Measurements from ENCODE around the gene CATSPER1.

The CATSPER1 gene

DNA sequence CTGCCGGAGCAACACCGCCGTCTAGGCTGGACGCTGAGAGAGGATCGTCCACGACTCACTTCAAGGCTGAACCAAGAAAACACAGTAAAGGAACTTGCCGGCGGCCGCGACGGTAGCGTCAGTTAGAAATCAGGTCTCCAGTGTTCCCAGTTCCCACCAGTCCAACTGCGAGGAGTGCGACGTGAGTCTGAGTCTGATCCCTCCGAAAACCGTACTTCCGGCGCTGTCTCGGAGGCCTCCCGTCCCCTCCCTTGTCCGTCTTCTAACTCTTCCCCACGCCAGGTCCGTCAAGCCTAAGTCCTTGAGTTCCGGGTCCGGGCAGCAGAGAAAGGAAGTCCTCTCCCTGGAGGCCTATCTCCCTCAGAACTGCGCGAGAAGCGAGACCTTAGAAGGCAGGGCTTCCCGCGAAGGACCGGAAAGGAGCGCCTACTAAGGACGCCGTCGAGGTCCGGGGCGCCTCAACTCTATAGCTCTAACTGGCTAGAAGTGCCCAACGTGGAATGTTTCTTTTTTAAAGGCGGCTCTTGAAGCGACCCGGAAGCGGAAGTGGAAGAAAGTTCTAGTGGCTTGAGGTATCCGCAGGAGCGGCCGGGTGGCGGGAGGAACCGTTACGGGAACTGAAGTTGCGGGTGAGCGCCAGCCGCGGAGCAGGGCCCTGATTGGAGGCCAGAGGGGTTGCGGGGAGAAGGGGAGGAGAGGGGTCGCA, 24.2 kb downstream of the CATSPER1 start, which contains the start of the genes BANF1 and EIF1AD:
Gene BANF1 (plus strand): TSS at position 562 of the 706 bp plus-strand sequence. CDS start 748 bp downstream, outside the sequence.
Gene EIF1AD (minus strand): TSS at position 216 of the 706 bp plus-strand sequence. CDS start 1,768 bp downstream, outside the sequence.
- peaks cover 24% of the 10 kb centered on the region for H3K4me1 Mint-ChIP-seq
- TF ChIP-seq, protein P1, sequence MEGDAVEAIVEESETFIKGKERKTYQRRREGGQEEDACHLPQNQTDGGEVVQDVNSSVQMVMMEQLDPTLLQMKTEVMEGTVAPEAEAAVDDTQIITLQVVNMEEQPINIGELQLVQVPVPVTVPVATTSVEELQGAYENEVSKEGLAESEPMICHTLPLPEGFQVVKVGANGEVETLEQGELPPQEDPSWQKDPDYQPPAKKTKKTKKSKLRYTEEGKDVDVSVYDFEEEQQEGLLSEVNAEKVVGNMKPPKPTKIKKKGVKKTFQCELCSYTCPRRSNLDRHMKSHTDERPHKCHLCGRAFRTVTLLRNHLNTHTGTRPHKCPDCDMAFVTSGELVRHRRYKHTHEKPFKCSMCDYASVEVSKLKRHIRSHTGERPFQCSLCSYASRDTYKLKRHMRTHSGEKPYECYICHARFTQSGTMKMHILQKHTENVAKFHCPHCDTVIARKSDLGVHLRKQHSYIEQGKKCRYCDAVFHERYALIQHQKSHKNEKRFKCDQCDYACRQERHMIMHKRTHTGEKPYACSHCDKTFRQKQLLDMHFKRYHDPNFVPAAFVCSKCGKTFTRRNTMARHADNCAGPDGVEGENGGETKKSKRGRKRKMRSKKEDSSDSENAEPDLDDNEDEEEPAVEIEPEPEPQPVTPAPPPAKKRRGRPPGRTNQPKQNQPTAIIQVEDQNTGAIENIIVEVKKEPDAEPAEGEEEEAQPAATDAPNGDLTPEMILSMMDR (IDR thresholded peaks at IDR 0.05) = no peak
- H3K9me3 Mint-ChIP-seq = no peaks in the 10 kb centered on the region

DNA sequence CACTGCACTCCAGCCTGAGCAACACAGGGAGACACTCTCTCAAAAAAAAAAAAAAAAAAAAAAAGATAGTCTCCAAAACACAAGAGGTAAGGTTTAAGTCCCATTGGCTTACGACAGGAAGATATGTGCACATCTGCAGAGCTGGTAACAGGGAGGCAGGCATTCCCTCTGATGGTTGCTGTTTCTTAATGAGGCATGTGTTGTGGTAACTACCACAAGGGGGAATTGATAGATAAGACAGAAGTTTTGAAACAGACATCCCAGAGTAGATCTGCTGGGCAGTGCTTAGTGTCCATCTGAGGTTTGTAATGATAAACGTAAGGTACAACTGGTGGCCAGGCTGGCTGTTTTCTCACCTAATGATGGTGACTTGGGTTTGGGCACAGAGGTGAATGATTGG, 29.0 kb downstream of the CATSPER1 start:
- TF ChIP-seq, protein P1 (IDR thresholded peaks at IDR 0.05) = no peak
- H3K36me3 Mint-ChIP-seq (ENCODE audit: low read depth) = peaks cover 41% of the 10 kb centered on the region
- peaks cover 26% of the 10 kb centered on the region for H3K4me1 Mint-ChIP-seq
- no peaks in the 10 kb centered on the region for H3K9me3 Mint-ChIP-seq
- no peak overlapping the region for H3K4me3 Mint-ChIP-seq
- H3K27me3 Mint-ChIP-seq (ENCODE audit: low read depth, poor library complexity) = no peaks in the 10 kb centered on the region
- no peak overlapping the region for H3K27ac Mint-ChIP-seq
- no peak for DNase-seq

More for the DNA sequence above, 24.2 kb downstream of the CATSPER1 start, which contains the start of the genes BANF1 and EIF1AD:
- peak within 1 kb of the TSS; percentile 100 for H3K27ac Mint-ChIP-seq
- peak within 1 kb of the TSS; percentile 100 for H3K4me3 Mint-ChIP-seq
- H3K27me3 Mint-ChIP-seq (ENCODE audit: low read depth, poor library complexity) = no peaks in the 10 kb centered on the region
- H3K36me3 Mint-ChIP-seq (ENCODE audit: low read depth) = peaks cover 42% of the 10 kb centered on the region
- peak; percentile 83 for DNase-seq

DNA sequence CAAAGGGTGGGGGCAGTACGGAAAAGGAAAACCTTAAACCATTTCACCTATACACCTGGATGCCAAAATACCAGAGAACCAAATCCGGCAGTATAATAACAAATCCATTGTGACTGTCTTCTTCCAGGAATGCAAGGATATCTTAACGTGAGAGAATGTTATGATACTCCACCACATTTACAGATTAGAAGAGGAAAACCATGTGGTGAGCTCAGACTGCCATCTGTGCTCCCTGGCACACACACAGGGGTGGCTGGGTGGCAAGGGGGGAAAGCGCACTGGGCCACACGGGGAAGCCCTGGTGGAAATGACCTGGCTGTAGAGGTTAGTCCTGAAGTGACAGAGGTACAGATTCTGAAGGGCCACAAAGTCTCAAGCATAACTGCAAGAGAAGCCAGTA, 34.2 kb downstream of the CATSPER1 start:
- no peaks in the 10 kb centered on the region for H3K27me3 Mint-ChIP-seq (ENCODE audit: low read depth, poor library complexity)
- H3K27ac Mint-ChIP-seq = no peak overlapping the region
- TF ChIP-seq, protein P1 (IDR thresholded peaks at IDR 0.05) = no peak
- H3K4me3 Mint-ChIP-seq = no peak overlapping the region
- H3K4me1 Mint-ChIP-seq = peaks cover 14% of the 10 kb centered on the region
- H3K9me3 Mint-ChIP-seq = no peaks in the 10 kb centered on the region
- H3K36me3 Mint-ChIP-seq (ENCODE audit: low read depth) = peaks cover 15% of the 10 kb centered on the region
- DNase-seq = no peak

DNA sequence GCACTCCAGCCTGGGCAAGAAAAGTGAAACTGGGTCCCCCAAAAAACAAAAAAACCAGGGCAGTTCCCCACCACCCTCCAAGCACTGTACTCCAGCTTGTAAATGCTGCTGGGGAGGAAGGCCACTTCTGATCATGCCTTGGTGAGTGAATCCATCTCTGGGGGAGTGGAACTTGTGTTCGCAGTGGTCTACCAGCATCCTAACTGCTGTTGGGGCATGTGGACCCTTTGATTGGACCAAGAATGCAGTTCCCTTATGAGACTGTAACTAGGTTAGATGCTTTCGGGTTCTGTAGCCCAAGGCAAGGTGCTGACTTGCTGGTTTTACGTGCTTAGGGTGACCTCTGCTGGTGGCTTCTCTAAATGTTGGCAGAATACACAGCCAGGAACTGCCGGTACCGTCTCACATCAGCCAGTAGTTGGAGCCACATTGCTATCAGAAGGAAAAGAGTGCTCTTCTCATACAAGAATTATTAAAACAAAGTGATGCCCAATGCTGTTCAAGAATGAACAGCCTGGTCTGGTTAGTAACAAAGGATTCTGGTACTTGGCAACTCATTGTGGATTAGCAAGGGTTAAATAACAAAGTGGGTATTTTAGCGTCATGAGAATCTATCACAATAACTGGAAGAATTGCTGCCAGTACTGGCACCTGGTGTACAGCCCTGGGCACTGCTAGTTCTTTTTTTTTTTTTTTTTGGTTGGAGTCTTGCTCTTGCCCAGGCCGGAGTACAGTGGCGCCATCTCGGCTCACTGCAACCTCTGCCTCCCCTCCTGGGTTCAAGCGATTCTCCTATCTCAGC, 37.3 kb downstream of the CATSPER1 start:
- Mint-ChIP-seq H3K27ac (no peak overlapping the region), H3K27me3 (ENCODE audit: low read depth, poor library complexity) (no peaks in the 10 kb centered on the region), H3K36me3 (ENCODE audit: low read depth) (peaks cover 5% of the 10 kb centered on the region), H3K9me3 (no peaks in the 10 kb centered on the region), H3K4me1 (peaks cover 5% of the 10 kb centered on the region), H3K4me3 (no peak overlapping the region)
- TF ChIP-seq, protein P1 (IDR thresholded peaks at IDR 0.05) = peak; percentile 91
- peak; percentile 88 for DNase-seq

DNA sequence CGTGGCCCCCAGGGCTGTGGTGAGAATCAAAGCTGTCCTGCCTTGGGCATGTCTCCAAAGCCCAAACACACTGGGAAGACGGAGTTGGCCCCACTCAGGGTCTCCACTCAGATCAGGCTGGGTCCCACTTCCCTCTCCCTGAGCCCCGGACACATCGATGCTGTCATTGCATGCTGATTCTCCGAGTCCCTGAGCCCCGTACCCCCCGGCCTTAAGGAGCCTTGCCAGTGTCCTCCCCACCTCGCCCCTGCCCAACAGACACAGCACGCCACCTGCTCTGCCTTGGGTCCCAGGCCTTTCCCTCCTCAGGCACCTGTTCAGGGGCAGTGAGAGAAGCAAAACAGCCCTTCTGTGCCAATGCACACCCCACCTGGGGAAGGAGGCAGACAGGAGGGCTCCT, 38.9 kb downstream of the CATSPER1 start:
- DNase-seq = no peak
- Mint-ChIP-seq H3K9me3 (no peaks in the 10 kb centered on the region), H3K27ac (no peak overlapping the region), H3K4me3 (no peak overlapping the region), H3K36me3 (ENCODE audit: low read depth) (peaks cover 5% of the 10 kb centered on the region), H3K4me1 (no peaks in the 10 kb centered on the region), H3K27me3 (ENCODE audit: low read depth, poor library complexity) (no peaks in the 10 kb centered on the region)
- TF ChIP-seq, protein P1 (IDR thresholded peaks at IDR 0.05) = no peak
